ENCODE results near the gene GNAO1.

- TF ChIP-seq CTCF (IDR thresholded peaks at IDR 0.05; ENCODE audit: insufficient read depth, low read length) (no peak), REST (IDR thresholded peaks at IDR 0.05; ENCODE audit: insufficient replicate concordance, low read depth) (no peak), POLR2AphosphoS5 (IDR thresholded peaks at IDR 0.05; ENCODE audit: low read depth) (no peak), SPI1 (IDR thresholded peaks at IDR 0.05; ENCODE audit: borderline replicate concordance, low read depth) (no peak), GABPA (IDR thresholded peaks at IDR 0.05; ENCODE audit: low read depth) (no peak)
These were observed 108.9 kb downstream of the GNAO1 start for GRCh38 chr16:56300242-56300623.
